AG20443 (cell line): ENCODE results near the gene ATG4C.
"Not testable (repeated sequence)": the region's sequence is repeated elsewhere in the genome, so short reads cannot be mapped to it uniquely, and the experiment has no call there.

ENCODE experiments used
- DNase-seq: peaks from one replicate; pipeline ENCODE4 v3.0.0; 2012; ENCODE audit warnings: low spot score, mixed read lengths

The ATG4C gene

GRCh38 chr1:62774971-62775595, 8.8 kb upstream of the ATG4C start:
- DNase-seq: no peak

DNA sequence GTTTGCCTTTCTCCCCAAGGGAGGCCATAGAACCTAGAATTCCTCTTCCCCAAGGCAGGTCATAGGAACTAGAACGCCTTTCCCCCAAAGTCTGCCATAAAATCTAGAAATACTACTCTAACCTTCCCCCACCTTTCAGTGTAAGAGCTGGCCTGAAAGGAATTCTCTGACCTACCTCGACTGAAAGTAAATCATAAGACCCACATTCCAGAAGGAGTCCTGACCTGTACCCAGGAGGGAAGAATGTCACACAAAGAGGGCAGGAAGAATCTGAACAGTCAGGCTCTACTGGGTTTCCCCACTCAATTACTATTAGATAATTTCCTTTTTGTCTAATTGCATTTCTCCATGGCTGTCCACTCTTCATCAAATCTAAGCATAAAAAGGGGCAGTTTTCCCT, 5.7 kb upstream of the ATG4C start:
- no peak for DNase-seq

- peak; percentile 63 for DNase-seq
Measured at GRCh38 chr1:62781841-62782543, 1.9 kb upstream of the ATG4C start.

DNA sequence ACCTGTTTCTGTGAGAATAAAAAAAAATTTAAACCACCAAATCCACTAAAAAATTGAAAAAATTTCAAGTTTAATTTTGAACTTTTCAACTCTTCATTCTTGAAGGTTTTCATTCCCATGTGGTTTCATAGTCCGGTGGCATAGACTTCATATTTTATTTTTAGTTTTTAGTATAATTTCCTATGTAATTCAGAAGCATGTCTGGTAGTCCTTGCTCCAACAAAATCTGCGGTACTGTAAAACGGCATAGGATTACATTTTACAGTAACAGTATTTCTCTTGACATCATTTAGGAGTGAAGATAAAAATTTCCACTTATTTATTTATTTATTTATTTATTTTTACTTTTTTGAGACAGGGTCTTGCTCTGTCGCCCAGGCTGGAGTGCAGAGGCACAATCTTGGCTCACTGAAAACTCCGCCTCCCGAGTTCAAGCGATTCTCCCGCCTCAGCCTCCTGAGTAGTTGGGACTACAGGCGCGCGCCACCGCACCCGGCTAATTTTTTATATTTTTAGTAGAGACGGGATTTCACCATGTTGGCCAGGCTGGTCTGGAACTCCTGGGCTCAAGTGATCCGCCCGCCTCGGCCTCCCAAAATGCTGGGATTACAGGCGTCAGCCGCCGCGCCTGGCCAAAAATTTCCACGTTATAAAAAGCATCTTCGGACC, 1.3 kb upstream of the ATG4C start:
- DNase-seq: peak; percentile 15

- DNase-seq: no peak
Measured at GRCh38 chr1:62784509-62785365, 805 bp downstream of the ATG4C start.

DNA sequence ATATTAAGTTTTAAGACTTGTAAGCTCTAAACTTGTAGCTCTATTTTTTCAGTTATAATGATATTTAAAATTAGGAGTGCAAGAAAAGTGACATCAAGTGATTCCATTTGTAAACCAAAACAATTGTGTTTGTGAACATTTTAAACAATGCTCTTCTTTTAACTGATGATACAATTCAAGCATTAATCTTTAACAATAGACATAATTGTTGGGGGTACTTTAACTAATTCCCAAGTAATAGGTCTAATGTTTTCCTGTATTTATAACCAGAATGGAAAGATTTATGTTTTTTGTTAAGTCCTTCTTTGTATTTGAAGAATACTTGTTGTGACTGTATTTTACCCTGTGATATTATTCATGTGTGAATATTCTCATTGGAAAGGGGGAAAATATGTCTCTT, 6.8 kb downstream of the ATG4C start:
- DNase-seq: no peak

DNA sequence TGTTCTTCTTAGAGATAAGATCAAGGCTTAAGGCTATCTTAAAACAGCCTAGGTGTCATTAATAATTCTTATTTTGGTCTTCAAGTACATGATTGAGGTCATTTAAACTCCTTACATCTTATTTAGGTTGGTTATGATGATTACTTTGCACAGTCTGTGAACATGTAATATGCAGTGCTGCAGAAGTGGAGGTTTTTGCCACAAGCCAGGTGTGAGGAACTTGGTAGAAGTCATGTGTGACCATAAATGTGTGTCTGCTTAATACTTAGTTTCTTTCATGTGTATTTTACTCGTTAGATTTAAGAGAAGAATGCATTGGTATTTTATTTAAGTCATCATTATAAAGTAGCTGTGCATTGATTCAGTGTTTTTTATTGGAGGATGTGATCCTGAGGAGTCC, 10.1 kb downstream of the ATG4C start:
- DNase-seq: no peak

DNA sequence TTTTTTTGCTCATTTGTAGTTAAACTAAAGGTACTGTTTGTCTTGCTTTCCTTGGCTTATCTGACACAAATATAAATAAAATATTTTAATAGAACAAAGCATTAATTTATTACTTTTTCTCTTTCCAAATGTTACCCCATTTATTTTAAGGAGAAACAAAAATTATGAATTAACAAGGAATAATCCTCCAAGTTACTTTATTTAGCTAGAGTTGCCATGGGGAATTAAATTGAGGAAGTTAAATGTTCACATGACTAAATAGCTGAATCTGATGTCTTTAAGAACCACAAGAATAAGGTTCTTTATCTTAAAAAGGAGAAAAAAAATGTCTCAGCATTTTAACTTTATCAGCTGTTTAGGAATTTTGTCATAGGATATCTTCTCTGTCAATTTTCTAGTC, 12.3 kb downstream of the ATG4C start:
- no peak for DNase-seq

DNA sequence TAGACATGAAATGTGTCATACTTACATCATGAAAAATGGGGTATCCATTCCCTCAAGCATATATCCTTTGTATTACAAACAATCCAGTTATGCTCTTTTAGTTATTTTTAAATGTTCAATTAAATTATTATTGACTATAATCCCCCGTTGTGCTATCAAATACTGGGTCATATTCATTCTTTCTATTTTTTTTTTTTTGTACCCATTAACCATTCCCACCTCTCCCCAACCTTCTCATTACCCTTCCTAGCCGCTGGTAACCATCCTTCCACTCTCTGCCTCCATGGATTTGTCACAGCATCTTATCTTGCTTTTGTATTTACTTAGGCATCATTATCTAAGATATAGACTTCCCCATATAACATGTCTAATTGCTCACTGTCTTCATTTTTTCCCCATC, 15.8 kb downstream of the ATG4C start:
- no peak for DNase-seq

GRCh38 chr1:62800281-62800680, 16.3 kb downstream of the ATG4C start:
- no peak for DNase-seq

- DNase-seq: no peak
Measured at GRCh38 chr1:62800825-62801306, 16.9 kb downstream of the ATG4C start.

- DNase-seq: no peak
Measured at GRCh38 chr1:62809788-62810187, 25.9 kb downstream of the ATG4C start.

DNA sequence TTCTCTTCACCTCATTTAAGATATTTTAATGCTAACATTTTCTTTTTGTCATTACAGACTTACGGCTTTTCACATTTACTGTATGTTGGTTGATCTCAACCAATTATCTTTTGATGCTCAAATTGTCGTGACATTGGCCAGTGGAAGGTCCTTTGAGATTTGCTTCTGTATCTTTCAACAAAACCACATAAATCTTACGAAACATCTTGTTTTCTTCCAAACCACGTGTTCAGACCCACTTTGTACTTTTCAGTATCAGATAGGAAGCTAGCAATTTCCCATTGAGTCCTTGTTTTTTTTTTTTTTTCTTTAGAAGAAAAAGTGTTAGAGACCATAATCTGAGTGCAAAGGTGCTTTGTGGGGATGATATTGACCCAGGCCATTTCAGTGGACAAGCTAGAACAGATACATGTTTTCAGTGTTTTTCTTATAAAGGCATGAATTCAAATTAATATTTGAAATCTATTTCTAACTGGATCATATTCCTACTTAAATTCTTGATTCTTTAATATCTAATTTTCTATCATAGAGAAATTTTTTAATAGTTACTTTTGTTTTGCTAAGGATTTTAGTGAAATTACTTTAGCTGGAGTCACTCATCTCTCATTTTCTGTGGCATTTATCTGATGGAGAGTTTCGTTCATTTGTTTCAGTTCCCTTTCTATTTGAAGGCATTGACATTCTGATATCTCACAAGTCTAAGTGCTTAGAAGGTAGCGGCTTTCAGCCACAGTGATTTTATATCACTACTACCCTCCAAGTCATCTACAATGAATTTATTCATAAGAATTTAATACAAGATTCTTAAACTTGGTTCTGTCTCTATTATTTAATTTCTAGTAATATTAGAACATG, 26.7 kb downstream of the ATG4C start:
- DNase-seq: no peak

DNA sequence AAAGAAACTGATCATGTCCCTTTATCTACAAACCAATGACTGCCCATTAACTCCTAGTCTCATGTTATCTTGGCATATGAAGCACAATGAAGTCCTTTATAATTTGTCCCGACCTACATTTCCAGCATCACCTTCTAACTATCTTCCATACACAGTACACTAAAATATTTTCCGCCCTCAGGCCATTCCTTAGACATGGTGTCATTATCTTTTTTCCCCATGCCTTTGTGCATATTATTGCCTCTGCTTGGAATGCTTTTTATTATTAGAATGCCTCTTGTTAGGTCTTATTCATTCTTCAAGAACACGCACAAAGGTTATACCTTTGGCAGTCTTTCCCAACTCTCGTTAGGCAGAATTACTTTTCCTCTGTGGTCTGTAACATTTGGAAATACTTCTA, 39.6 kb downstream of the ATG4C start:
- no peak for DNase-seq

DNA sequence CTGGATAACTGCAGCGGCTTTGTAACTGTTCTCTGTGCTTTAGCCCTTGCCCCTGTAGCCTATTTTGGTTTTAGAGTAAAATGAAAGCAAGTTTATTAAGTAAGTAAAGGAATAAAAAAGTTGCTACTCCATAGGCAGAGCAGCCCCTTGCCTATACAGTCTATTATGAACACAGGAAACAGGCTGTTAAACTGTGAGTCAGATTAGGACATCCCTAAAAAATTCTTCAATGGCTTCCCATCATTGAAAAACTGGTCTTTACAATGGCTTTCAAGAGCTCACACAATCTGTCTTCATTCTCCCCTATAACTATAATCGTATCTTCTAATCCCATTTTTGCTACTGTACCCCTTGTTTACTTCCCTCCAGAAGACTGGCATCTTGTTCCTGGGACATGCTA, 43.0 kb downstream of the ATG4C start:
- DNase-seq: no peak

DNA sequence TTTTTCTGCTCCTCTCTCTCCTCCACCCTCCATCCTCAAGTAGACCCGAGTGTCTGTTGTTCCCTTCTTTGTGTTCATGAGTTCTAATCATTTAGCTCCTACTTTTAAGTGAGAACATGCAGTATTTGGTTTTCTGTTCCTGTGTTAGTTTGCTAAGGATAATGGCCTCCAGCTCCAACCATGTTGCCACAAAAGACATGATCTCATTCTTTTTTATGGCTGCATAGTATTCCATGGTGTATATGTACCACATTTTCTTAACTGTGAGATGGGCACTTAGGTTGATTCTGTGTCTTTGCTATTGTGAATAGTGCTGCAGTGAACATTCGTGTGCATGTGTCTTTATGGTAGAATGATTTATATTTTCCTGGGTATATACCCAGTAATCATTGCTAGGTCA, 43.9 kb downstream of the ATG4C start:
- not testable (repeated sequence) for DNase-seq

- no peak for DNase-seq
Measured at GRCh38 chr1:62832276-62832675, 48.3 kb downstream of the ATG4C start.

DNA sequence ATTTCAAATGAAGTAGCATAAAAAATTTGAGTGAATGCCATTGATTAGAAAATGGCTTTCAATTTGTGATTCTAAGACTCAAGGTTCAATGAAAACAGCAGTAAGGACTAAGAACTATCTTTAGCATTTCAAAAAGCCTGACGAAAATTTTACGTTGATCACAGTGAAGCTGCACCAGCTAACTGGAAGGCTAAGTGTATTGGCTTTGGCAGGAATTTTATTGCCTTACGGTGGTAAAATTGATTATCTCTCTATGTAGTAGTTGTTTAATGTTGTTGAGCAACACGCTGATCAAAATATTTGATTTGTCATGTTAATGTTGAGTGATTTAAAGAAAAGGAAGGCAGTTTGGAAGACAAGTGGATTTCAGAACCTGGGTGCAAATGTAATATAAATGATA, 49.6 kb downstream of the ATG4C start:
- DNase-seq: no peak

DNA sequence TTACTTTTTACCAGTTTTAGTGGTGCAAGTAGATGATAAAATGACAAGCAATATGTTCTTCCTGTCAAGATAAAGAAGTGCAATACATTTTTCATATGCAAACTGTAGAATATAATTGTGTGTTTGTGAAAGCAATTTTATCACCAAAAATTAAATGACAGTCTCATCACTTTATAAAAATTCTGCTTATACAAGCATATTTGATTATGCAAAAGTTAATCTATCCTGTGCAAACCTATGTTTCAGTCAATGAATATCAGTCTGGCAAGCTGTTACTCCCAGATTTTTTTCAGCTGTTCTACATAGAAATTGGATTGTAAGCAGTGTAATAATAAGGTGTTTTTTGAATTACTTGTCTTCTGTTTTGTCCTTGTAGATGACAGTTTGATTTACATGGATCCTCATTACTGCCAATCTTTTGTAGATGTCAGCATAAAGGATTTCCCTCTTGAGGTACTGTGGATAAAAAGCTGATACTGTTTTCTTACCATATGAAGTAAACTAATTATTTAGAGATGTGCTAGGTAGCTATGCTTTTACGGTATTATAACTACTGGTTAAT, 50.5 kb downstream of the ATG4C start:
- no peak for DNase-seq

GRCh38 chr1:62836856-62837540, 53.1 kb downstream of the ATG4C start:
- DNase-seq: no peak

DNA sequence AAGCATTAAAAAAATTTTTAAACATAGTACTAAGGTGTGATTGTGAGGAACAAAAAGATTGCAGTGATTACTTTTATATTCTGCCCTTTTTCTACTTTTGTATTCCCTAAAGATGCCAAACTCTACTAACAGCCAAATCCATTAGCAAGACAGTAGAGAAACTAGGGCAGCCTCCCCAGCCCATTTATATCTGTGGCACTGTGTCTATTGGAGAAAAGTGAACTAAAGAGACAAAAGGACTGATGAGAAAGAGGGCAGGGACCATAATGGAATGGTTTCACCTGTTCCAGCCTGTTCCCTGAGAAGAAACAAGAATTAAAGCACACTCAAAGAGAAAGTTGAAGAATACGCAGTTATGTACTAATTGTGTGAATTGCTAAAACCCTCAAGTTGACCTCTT, 56.6 kb downstream of the ATG4C start:
- DNase-seq: no peak
